Embryonic facial prominence (tissue), 1 donor: ENCODE measurements around the gene TMEM51.
A peak's percentile ranks its signal among the peaks of the same experiment; 100 is the strongest.
"Not testable (repeated sequence)": the region's sequence is repeated elsewhere in the genome, so short reads cannot be mapped to it uniquely, and the experiment has no call there.

Source experiments
- DNase-seq: peaks from one replicate; pipeline ENCODE4 v3.0.0-alpha.2; 2016; ENCODE audit errors: extremely low spot score

TMEM51 gene

GRCh38 chr1:15125101-15125745 is 28.3 kb upstream of the TMEM51 start:
- DNase-seq, result no peak

DNA sequence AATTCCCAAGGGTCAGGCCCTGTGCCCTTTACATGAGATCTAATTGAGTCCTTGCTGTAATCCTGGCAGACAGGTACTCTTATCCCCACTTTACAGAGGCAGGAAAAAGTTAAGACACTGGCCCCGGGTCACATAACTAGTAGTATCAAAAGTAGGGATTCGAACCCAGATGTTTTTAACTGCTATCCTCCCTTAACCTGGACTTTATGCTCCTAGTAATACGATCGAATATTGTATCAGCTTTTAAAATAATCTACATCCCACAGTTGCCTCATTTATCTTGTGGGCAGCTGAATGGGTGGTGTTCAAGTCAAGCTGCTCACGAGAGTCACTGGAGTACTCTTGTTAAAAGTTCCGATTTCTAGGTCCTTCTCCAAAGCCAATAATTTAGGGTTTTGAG is 25.5 kb upstream of the TMEM51 start:
- no peak for DNase-seq

DNA sequence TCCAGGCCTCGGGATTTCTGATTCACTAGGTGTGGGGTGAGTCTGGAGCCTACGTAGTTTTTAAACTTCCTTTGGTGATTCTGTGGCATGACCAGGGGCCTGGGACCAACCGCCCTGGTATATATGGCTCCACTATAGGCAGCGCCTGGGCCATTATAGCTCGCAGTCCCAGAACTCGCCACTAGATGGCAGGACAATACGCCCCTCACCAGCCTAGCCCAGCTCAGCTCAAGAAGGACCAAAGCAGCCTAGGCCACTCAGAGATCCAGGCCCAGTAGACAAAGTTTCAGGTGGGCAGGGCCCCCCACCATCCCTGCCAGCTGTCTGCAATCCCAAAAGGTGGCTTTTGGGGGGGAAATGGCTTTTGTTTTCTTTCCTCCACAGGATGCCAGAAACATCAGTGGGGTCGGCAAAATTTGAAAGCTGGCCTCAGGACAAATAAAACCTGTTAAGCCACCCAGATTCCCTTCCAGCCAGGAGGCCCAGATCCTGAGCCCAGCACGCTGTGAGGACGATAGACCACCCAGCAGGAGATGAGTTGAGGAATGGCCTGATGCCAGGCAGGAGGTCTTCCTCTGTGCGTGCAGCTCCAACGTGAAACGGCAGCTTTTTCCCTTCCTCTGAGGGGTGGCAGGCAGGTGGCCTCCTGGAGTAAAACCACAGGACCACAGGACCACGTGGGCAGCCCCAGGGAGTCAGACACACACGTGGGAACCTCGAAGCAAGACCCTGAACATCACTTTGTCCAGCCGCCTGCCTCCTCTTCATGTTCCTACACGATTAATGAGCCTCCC is 24.8 kb upstream of the TMEM51 start:
- peak; percentile 45 for DNase-seq

DNA sequence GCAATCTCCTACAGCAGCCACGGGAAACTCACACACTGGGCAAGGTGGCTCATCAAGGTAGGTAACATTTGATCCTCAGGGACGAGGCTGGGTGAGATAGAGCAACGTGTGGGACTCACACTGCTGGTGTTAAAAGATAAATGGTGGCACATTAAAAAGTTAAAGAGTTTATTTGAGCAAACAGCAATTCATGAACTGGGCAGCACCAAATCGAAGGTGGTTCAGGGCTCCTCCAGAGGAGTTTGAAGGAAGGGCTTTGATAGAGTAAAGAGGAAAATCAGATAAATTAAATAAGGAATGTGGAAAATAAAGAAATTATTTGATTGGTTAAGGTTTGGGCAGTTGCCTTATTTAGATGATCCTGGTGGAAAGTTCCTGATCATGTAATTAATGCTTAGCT is 23.6 kb upstream of the TMEM51 start:
- no peak for DNase-seq

DNA sequence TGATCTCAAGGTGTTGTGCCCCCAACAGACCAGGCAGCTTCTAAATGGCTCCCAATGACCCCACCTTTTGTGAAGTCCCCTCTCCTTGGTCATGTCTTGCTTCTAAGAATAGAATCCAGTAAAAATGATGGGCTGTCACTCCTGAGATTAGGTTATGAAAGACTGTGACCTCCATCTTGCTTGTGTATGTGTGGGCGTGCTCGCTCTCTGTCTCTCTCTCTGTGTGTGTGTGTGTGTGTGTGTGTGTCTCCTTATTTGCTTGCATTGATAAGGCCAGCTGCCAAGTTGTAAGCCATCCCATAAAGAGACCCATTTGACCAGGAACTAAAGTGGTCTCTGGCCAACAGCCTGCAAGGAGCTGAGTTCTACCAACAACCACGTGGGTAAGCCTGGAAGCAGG is 22.9 kb upstream of the TMEM51 start:
- no peak for DNase-seq

- DNase-seq, result no peak
These were observed 20.6 kb upstream of the TMEM51 start for GRCh38 chr1:15132965-15133364.

GRCh38 chr1:15134285-15134684 is 19.3 kb upstream of the TMEM51 start:
- no peak for DNase-seq

DNA sequence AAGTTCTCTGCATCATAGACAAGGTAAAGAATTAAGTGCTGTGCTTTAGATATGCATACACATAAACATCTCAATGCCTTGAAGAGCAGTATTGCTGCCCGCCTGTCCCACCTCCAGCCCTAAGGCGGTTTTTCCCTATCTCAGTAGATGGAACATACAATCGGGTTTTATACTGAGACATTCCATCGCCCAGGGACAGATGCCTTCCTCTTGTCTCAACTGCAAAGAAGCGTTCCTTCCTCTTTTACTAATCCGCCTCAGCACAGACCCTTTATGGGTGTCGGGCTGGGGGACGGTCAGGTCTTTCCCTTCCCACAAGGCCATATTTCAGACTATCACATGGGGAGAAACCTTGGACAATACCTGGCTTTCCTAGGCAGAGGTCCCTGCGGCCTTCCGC is 17.9 kb upstream of the TMEM51 start:
- not testable (repeated sequence) for DNase-seq

- no peak for DNase-seq
These were observed 15.7 kb upstream of the TMEM51 start for GRCh38 chr1:15137809-15138208.

DNA sequence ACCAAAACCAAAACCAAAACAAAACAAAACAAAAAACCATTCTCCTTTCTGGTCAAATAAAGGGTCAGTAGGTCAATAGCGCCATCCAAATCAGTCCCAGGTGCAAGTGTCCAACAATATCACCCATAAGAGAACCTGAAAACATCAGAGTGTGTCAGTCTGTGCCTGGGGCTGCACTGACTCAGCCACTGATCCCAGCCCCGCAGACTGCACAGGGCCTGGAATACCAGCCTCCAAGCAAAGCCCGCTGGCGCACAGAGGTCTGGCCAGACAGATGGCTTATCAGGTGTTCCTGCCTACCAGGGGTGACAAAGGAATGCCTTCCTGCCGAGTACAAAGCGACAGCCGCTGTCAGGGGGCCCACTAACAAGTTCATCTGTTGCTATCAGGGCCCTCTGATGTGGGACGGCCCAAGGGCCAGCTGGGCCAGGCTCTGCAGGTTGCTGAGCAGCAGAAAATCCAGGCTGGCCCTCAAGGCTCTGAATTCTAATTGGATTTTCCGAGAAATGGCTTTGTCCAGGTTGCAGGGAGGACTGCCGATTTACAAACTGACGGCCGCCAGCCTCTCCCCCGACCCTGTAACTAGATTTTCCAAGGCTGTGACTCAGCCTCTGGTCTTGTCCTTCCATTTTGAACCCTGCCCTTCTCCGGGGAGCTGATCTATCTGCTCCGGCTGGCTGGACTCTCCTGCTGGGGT is 13.7 kb upstream of the TMEM51 start:
- no peak for DNase-seq

DNA sequence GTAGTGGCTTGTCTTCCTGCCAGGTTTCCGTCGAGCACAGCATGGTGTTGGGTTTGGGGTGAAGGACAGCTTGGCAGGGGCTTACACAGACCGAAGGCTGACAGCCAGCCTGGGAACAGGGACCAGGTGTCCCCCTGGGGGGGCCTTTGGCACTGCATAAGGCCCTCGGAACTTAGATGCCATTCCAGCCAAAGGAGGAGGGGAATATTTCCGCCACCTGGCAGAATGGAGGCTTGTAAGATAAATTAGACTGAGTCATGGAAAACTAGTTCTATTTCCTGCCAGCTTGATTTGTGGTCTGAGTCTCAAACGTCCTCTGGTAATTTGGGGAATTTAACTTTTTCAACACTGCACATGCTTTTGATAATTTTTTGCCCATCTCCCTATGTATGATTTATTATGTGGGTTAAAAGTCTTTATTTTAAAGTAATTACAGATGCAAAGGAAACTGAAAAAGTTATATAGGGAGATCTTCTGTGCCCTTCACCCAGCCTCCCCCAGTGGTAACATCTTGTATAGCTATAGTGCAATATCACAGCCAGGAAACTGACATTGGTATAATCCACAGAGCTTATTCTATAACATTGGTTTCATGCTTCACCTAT is 11.5 kb upstream of the TMEM51 start:
- no peak for DNase-seq

GRCh38 chr1:15145327-15145726 is 8.2 kb upstream of the TMEM51 start:
- no peak for DNase-seq

DNA sequence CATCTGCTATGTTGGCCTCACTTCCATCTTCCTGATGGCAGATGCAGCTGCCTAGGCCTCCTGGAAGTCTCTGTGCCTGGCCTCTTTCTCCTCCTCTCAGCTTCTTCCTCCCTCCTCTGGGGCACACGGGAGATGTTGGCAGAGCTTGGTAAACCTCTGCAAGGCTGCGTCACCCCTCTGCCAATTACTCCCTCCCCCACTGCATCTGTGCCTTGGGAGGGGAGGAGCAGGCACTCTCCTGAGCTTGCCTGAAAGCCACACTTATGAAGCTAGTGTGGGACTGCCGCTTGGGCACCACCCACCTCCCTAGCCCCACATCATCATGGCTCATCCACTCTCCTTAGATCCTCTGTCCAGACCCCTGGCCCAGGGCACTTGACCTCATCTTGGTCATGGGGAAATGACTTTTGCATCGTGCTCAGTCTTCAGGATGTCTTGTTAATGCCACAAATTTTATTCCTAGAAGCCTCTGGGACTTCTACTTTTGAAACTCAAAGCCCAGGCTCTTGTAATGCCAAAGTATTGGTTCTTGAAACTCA is 7.3 kb upstream of the TMEM51 start:
- DNase-seq, result no peak

GRCh38 chr1:15146971-15147376 is 6.6 kb upstream of the TMEM51 start:
- no peak for DNase-seq

DNA sequence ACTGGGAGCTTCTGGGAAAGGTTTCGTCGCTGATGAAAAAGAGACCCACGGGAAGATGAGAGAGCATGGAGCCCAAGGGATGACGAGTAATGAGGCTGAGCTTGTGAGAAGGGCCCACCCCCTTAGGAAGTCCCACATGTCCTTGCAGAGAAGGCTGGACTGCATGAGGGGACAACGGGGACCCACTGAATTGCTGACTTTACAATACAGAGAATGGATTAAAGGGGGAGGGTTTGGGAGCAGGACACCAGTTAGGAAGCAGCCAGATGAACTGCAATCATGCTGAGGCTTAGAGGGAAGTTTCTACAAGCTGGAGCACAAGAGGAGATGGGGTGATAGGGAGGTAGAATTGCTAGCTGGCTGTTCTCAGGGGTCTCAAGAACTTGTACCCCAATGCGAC is 5.5 kb upstream of the TMEM51 start:
- DNase-seq, result no peak

GRCh38 chr1:15148475-15148874 is 5.1 kb upstream of the TMEM51 start:
- DNase-seq, result no peak

DNA sequence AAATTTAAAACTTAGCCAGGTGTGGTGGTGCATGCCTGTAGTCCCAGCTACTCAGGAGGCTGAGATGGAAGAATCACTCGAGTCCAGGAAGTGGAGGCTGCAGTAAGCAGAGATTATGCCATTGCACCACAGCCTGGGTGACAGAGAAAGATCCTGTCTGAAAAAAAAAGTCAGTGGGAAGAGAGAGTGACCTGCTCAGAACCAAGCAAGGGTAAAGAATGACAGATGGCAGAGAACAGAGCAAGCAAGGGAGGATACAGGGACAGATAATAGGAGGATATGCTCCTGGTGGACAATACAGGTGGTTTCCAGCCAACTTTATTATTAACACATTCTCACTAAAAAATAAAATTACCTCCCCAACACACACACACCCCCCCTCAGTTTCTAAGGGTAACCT is 4.6 kb upstream of the TMEM51 start:
- DNase-seq, result no peak

DNA sequence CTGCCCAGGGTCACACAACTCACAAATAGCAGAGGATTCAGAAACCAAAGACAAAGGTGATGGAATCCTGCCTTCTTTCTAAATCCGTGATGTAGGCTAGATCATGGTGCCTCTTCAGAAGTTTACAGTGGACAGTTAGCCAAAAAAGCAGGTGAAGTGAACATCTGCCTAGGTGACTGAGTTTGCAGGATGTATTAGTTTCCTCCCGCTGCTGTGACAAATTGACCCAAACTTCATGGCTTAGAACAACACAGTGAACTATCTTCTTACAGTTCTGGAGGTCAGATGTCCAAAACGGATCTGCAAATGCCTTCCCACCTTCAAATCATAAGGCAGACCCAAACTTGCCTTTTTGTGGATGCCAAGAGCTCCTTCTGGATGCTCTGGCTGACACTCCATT is 3.2 kb upstream of the TMEM51 start:
- no peak for DNase-seq

GRCh38 chr1:15151377-15151806 is 2.2 kb upstream of the TMEM51 start:
- DNase-seq, result no peak

GRCh38 chr1:15151871-15152270 is 1.7 kb upstream of the TMEM51 start:
- DNase-seq, result no peak

DNA sequence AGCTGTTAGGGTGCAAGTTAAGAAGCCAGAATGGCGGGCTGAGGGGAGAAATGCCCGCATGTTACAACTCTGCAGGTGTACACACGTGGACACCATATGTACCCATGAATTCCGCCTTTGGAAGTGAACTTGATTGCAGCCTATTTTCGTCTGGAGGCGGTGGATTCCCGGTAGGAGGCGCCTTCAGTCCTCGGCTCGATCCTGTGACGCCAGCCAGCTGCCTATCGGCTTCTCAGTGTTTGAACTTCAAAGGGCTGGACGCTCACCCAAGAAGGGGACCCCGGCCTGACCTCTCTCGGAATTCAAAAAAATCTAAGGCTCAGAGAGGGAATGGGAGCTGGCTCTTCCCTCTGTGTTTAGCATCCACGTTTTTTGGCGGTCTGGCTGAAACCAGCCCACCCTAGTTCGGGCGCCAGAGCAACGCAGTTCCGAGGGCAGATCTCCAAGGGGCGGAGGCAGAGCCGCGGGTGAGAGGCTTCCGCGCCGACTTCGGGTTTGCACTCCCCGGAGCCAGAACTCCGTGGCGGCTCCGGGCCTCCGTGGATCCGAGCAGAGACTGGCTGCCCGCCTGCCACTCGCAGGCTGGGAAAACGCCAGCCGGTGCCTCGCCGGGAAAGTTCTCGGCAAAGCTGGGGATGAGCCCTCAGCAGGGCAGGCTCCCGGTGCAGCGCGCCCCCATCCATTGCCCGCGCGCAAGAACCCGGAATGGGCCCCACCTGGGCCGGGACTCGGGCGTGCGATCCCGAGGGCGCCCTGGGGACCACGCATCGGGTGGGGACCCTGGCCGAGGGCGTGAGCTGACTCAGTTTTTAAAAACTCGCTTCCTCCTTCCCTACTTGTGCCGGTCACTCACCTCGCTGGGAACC is 996 bp upstream of the TMEM51 start:
- DNase-seq, result peak; percentile 75
